T-helper 2 cell treated with Interferon-gamma antibody and Interleukin-4, amounts not matched to agents 5 μg/mL and 100 μg/mL, for 36 hours (primary cell): ENCODE measurements around the gene BAIAP3.
"Not testable (repeated sequence)": the region's sequence is repeated elsewhere in the genome, so short reads cannot be mapped to it uniquely, and the experiment has no call there.

Experiments used
- DNase-seq: peaks from one replicate; pipeline ENCODE4 v3.0.0; 2021; ENCODE audit warnings: low spot score
- H3K27ac Mint-ChIP-seq: one replicate; pipeline ENCODE4 v1.8.0; 2021; ENCODE audit warnings: mild to moderate bottlenecking, mixed read lengths
- H3K27me3 Mint-ChIP-seq: one replicate; pipeline ENCODE4 v1.8.0; 2021; ENCODE audit warnings: low read depth, mixed read lengths
- H3K36me3 Mint-ChIP-seq: one replicate; pipeline ENCODE4 v1.8.0; 2021; ENCODE audit warnings: low read depth, mixed read lengths
- H3K4me1 Mint-ChIP-seq: one replicate; pipeline ENCODE4 v1.8.0; 2021; ENCODE audit warnings: low read depth, mixed read lengths
- H3K4me3 Mint-ChIP-seq: one replicate; pipeline ENCODE4 v1.8.0; 2022; ENCODE audit warnings: mild to moderate bottlenecking, moderate library complexity, mixed read lengths
- H3K9me3 Mint-ChIP-seq: one replicate; pipeline ENCODE4 v1.8.0; 2021; ENCODE audit warnings: mixed read lengths

The BAIAP3 gene

DNA sequence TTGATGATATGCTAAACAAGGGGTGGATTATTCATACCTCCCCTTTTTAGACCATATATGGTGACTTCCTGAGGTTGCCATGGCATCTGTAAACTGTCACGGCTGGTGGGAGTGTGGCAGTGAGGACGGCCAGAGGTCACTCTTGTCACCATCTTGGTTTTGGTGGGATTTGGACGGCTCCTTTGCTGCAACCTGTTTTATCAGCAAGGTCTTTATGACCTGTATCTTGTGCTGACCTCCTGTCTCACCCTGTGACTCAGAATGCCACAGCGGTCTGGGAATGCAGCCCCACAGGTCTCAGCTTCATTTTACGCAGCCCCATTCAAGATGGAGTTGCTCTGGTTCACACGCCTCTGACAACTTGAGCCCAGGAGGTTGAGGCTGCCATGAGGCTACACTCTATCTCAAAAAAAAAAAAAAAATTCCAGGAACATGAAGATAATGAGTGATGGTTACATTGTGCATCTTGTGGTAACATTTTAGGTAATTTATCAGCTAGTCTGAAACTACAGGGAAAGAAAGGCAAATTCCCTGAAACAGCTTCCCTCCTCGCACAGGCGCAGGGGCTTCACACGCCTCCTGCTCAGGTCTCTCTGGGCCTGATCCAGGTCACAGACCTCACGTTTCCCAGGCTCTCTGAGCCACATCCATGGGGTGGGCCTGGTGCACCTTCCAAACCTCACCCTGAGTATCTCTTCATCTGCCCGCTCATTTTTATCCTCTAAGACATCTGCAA, 39.4 kb upstream of the BAIAP3 start:
- no peak overlapping the region for H3K27ac Mint-ChIP-seq

DNA sequence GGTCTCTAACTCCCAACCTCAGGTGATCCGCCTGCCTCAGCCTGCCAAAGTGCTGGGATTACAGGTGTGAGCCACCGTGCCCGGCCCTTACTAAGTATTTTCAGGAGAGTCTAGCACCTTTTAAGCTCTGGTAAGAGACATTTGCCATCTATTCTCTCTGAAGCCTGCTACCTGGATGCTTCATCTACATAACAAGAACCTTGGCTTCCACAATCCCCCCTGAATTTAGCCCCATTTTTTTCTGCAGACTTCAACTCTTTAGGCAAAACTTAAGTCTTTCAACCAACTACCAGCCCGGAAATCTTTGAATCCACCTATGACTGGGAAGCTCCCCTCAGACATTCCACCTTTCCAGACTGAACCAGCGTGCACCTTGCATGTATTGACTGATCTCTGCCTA, 38.0 kb upstream of the BAIAP3 start:
- H3K9me3 Mint-ChIP-seq: no peaks in the 10 kb centered on the region
- DNase-seq: no peak
- peaks cover 8% of the 10 kb centered on the region for H3K27me3 Mint-ChIP-seq
- no peak overlapping the region for H3K4me3 Mint-ChIP-seq
- no peaks in the 10 kb centered on the region for H3K36me3 Mint-ChIP-seq
- H3K4me1 Mint-ChIP-seq: peaks cover 6% of the 10 kb centered on the region
- H3K27ac Mint-ChIP-seq: no peak overlapping the region

More for the DNA sequence above, 39.4 kb upstream of the BAIAP3 start:
- Mint-ChIP-seq H3K4me3 (no peak overlapping the region), H3K4me1 (peaks cover 6% of the 10 kb centered on the region), H3K36me3 (no peaks in the 10 kb centered on the region), H3K9me3 (no peaks in the 10 kb centered on the region), H3K27me3 (peaks cover 20% of the 10 kb centered on the region)
- DNase-seq: no peak

DNA sequence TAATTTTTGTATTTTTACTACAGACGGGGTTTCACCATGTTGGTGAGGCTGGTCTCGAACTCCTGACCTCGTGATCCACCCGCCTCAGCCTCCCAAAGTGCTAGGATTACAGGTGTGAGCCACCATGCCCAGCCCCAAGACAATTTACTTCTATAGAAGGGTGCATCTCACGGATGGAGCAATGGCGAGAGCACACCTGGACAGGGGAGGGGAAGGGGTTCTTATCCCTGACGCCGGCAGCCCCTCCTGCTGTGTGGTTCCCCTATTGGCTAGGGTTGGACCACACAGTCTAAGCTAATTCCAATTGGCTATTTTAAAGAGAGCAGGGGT, 36.8 kb upstream of the BAIAP3 start:
- not testable (repeated sequence) for H3K36me3 Mint-ChIP-seq, H3K4me3 Mint-ChIP-seq, H3K27ac Mint-ChIP-seq, H3K4me1 Mint-ChIP-seq, H3K9me3 Mint-ChIP-seq, H3K27me3 Mint-ChIP-seq, DNase-seq

DNA sequence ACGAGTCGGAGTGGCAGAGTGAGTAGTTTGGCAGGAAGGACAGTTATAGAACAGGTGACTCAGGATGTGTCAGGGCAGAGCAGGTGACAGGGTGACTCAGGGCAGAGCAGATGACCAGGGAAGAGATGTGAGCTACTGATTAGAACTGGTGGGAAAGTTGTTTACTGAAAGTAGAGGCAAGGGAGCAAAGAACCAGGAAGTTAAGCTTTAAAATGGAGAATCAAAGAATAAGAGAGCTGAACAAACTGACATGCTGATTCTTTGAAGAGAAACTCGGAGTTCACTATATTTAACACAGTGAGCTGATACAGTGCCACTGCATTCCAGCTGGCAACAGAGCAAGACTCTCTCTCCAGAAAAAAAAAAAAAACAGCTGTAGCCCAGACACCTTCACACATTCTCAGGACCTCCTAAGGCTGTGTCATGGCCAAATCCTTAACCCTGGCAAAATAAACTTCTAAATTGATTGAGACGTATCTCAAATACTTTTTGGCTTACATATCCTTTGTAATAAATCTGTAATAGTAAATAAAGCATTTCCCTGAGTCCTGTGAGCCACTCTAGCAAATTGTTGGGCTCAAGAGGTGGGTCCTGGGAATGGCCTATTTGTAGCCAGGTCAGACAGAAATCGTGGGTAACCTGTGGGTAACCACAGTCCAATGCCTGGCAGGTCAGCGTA, 36.3 kb upstream of the BAIAP3 start:
- peaks cover 3% of the 10 kb centered on the region for H3K27me3 Mint-ChIP-seq
- H3K27ac Mint-ChIP-seq: no peak overlapping the region
- peak; percentile 29 for DNase-seq
- H3K36me3 Mint-ChIP-seq: no peaks in the 10 kb centered on the region
- peaks cover 6% of the 10 kb centered on the region for H3K4me1 Mint-ChIP-seq
- H3K9me3 Mint-ChIP-seq: no peaks in the 10 kb centered on the region
- H3K4me3 Mint-ChIP-seq: no peak overlapping the region

DNA sequence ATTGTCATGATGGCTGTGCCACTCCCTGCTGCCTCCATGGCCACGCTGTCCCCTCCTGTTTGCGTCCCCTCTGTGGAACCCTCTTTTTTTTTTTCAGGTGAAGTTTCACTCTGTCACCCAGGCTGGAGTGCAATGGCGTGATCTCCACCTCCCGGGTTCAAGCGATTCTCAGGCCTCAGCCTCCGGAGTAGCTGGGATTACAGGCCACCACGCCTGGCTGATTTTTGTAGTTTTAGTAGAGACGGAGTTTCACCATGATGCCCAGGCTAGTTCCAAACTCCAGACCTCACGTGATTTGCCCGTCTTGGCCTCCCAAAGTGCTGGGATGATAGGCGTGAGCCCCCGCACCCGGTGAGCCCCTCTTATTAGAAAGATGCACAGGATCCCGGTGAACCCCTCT, 35.0 kb upstream of the BAIAP3 start:
- H3K27ac Mint-ChIP-seq: no peak overlapping the region
- DNase-seq: no peak
- no peaks in the 10 kb centered on the region for H3K9me3 Mint-ChIP-seq
- H3K4me1 Mint-ChIP-seq: peaks cover 6% of the 10 kb centered on the region
- peaks cover under 1% of the 10 kb centered on the region for H3K27me3 Mint-ChIP-seq
- H3K4me3 Mint-ChIP-seq: no peak overlapping the region
- no peaks in the 10 kb centered on the region for H3K36me3 Mint-ChIP-seq

DNA sequence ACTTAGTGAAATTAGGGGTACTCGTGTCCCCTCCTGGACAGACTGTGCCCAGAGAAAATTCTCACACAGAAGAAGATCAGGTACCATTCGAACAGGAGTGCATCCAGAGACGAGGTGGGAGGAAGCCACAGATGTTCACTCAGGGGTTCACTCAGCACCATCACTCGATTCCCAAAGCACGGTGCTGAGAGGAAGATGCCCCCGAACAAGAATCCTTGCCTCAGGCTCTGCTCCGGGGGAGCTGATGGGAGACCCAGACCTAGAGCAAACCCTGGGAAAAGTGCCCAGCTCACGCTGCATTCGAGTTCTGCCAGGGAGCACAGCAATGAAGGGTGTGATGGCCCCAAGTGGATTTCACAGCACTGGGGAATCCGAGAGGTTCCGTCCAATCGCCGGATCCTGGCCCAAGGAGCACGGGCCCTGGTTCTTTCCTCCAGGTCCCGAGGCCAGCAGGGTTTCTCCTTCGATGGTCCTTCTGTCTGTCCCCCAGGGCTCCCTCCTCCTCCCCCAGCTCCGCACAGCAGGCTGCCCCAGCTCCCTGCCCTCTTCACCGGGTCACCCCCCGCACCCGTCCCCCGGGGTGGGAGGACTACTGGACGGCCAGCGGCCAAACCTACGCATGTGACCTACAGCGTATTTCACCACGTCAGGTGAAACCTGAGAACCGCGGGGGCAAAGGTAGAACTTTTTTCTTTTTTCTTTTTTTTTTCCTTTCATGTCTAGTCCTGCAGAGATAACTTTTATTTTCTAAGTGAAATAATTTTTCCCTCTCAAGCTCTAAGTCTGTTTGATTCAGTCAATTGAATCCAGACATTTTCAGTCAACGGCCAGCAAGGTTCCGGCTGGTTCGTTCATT, 34.2 kb upstream of the BAIAP3 start:
- H3K36me3 Mint-ChIP-seq: no peaks in the 10 kb centered on the region
- H3K9me3 Mint-ChIP-seq: no peaks in the 10 kb centered on the region
- no peak overlapping the region for H3K27ac Mint-ChIP-seq
- no peaks in the 10 kb centered on the region for H3K27me3 Mint-ChIP-seq
- H3K4me1 Mint-ChIP-seq: peaks cover 10% of the 10 kb centered on the region
- no peak for DNase-seq
- no peak overlapping the region for H3K4me3 Mint-ChIP-seq

DNA sequence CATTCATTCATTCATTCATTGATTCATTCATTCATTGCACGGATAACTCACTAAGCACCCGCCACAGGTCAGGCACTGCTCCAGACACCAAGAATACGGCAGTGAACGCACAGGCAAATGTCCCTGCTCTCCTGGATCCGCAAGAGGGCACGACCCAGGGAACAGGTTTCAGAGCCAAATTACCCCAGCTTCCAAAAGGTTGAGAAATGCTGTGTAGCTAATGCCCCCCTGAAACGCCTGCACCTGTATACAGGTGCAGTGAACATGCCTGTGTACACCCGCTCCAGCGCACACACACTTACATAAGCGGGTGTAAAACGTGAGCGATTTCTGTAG, 33.6 kb upstream of the BAIAP3 start:
- Mint-ChIP-seq H3K4me3 (no peak overlapping the region), H3K4me1 (peaks cover 11% of the 10 kb centered on the region), H3K27ac (no peak overlapping the region)

DNA sequence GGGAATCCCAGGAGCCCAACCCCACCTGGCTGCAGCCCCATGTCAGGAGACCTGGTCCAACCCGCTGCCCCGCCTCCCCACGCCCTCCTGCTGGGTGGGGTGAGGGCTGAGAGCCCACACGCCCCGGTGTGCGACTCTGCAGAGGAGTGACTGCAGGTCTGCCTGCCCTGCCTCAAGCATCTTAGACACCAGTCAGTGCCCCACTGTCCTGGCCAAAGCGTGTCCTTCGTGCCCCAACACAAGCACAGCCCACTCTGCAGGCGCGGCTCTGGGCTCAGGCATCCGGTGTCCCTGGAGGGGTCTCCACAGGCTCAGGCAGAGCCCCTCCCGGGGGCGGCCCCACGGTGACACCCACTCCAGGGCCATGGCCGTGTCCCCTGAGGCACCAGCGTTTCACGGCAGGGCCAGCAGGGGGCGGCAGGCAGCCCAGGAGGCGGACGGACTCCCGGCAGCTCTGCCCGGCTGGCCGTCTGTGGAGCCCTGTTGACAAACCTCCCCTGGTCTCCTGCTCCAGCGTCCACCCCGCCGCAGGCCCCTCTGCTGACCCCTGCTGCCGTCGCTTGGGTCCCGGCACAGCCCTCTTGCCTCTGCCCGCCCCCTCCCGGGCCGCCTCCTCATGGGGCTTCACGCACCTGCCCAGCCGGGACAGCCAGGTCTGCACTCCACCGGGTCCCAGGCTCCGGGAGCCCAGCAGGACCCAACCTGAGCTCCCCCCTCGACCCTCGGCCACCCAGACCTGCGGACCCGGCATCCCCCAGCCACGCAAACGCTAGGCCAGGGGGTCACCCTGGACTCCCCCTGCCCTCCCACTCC, 32.6 kb upstream of the BAIAP3 start:
- Mint-ChIP-seq H3K4me3 (no peak overlapping the region), H3K9me3 (no peaks in the 10 kb centered on the region), H3K27ac (no peak overlapping the region), H3K27me3 (no peaks in the 10 kb centered on the region), H3K36me3 (no peaks in the 10 kb centered on the region), H3K4me1 (peaks cover 11% of the 10 kb centered on the region)
- DNase-seq: peak; percentile 71

More for the DNA sequence above, 33.6 kb upstream of the BAIAP3 start:
- no peak for DNase-seq
- H3K9me3 Mint-ChIP-seq: no peaks in the 10 kb centered on the region
- no peaks in the 10 kb centered on the region for H3K27me3 Mint-ChIP-seq
- no peaks in the 10 kb centered on the region for H3K36me3 Mint-ChIP-seq

DNA sequence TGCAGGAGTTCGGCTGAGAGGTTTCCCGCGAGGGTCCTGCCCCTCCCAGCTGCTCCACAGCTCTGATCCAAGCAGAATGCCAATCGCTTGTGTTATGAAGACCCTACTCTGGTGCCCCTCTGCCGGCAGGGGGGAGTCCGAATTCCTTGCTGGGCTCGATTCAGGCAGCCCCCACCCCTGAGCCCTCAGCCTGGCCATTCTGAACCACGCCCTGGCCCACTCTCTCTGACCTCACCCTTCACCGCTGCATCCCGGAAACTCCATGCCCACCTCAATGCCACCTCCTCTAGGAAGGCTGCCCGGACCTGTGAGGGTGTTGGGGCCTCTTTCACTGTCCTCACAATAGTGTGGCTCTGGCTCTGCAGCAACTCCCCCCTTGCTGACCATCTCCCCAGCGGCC, 31.9 kb upstream of the BAIAP3 start:
- Mint-ChIP-seq H3K4me1 (peaks cover 11% of the 10 kb centered on the region), H3K27me3 (no peaks in the 10 kb centered on the region), H3K36me3 (no peaks in the 10 kb centered on the region), H3K9me3 (no peaks in the 10 kb centered on the region), H3K27ac (no peak overlapping the region), H3K4me3 (peak overlapping the region; percentile 11)
- no peak for DNase-seq

DNA sequence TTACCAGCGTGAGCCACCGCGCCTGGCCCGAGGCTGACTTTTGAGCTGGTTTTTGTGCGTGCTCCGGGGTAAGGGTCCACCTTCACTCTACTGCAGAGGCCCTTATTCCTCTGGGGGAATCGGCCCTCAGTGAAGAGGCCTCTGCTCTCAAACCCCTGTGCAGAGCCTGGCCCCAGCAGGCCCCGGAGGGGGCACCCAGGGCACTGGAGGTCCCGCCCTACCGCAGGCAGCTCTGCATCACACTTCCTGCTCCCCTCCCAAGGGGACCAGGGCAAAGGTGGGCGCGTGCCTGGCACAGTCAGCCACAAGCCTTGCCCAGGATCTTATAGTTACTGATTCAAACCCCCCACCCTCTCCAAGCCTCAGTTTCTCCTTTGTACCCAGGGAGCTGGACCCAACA, 27.6 kb upstream of the BAIAP3 start:
- Mint-ChIP-seq H3K9me3 (no peaks in the 10 kb centered on the region), H3K4me3 (no peak overlapping the region), H3K4me1 (peaks cover 12% of the 10 kb centered on the region), H3K36me3 (peaks cover 9% of the 10 kb centered on the region), H3K27me3 (no peaks in the 10 kb centered on the region), H3K27ac (no peak overlapping the region)
- no peak for DNase-seq

DNA sequence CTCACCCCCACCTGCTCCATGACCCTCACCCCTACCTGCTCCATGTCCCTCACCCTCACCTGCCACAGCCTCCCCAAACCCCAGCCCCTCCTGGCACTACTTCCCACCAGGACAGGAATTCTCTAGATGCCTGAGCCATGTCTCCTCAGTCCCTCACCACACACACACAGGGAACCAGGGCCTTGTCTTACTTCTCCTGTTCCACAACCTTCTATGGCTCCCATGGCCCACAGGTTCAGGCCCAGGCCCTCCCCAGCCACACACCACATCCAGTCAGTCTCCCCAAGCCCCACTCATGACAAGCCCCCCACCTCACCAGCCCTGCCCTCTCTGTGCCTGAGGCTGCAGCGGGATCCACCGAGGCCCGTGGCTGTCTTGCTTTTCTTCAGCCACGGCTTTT, 27.1 kb upstream of the BAIAP3 start:
- Mint-ChIP-seq H3K36me3 (peaks cover 12% of the 10 kb centered on the region), H3K4me1 (peaks cover 16% of the 10 kb centered on the region), H3K27ac (peak overlapping the region; percentile 63), H3K27me3 (no peaks in the 10 kb centered on the region), H3K4me3 (no peak overlapping the region), H3K9me3 (no peaks in the 10 kb centered on the region)
- no peak for DNase-seq

DNA sequence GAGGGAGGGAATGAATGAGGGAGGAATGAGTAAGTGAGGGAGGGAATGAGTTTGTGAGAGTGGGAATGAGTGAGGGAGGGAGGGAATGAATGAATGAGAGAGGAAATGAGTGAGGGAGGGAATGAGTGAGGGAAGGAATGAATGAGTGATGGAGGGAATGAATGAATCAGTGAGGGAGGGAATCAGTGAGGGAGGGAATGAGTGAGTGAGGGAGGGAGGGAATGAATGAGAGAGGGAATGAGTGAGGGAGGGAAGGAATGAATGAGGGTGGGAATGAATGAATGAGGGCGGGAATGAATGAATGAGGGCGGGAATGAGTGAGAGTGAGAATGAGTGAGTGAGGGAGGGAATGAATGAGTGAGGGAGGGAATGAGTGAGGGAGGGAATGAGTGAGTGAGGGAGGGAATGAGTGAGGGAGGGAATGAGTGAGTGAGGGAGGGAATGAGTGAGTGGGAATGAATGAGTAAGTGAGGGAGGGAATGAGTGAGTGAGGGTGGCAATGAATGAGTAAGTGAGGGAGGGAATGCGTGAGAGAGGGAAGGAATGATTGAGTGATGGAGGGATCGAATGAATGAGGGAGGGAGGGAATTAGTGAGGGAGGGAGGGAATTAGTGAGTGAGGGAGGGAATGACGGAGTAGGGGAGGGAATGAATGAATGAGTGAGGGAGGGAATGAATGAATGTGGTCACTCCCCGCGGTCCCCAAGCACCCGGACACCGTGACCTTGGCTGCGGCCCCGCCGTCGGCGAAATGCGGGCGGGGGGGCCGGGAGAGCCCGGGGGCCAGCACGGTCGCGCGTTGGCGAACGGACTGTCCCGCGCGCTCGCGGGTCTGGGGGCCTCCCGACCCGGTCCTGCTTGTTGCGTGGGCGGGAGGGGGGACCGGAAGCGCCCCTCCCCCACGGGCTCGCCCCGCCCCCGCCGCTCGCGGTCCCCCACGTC, 25.1 kb upstream of the BAIAP3 start:
- Mint-ChIP-seq H3K9me3 (no peaks in the 10 kb centered on the region), H3K36me3 (peaks cover 14% of the 10 kb centered on the region)
- no peak for DNase-seq

More for the DNA sequence above, 25.1 kb upstream of the BAIAP3 start:
- Mint-ChIP-seq H3K27me3 (no peaks in the 10 kb centered on the region), H3K4me3 (peak overlapping the region; percentile 88), H3K27ac (peak overlapping the region; percentile 99), H3K4me1 (peaks cover 18% of the 10 kb centered on the region)
